HG02798 (cell line): ENCODE results near the gene BCAP31.

Experiments used
- ATAC-seq: cut with Tn5 transposase; IDR thresholded peaks from one replicate; pipeline ENCODE4 v1.9.1; 2021; ENCODE audit warnings: mild to moderate bottlenecking; ENCODE audit not compliant: unreplicated experiment, poor library complexity

The BCAP31 gene

GRCh38 chrX:153667281-153667955, 56.8 kb downstream of the BCAP31 start:
- no peak for ATAC-seq

- ATAC-seq, result no peak
Observed at GRCh38 chrX:153665726-153666306, 58.4 kb downstream of the BCAP31 start.

- no peak for ATAC-seq
Observed at GRCh38 chrX:153662266-153662665, 61.9 kb downstream of the BCAP31 start.

GRCh38 chrX:153659268-153659667, 64.9 kb downstream of the BCAP31 start:
- ATAC-seq, result no peak

GRCh38 chrX:153657161-153657560, 67.0 kb downstream of the BCAP31 start:
- no peak for ATAC-seq

GRCh38 chrX:153653556-153653955, 70.6 kb downstream of the BCAP31 start:
- ATAC-seq, result no peak

GRCh38 chrX:153651540-153652079, 72.6 kb downstream of the BCAP31 start:
- no peak for ATAC-seq

GRCh38 chrX:153650959-153651358, 73.2 kb downstream of the BCAP31 start:
- ATAC-seq, result no peak
